HG03280 (cell line): ENCODE measurements around the gene SMPX.

Experiments
- ATAC-seq: cut with Tn5 transposase; IDR thresholded peaks from one replicate; pipeline ENCODE4 v1.9.1; 2021; ENCODE audit warnings: mild to moderate bottlenecking, moderate library complexity; ENCODE audit not compliant: unreplicated experiment

SMPX gene

DNA sequence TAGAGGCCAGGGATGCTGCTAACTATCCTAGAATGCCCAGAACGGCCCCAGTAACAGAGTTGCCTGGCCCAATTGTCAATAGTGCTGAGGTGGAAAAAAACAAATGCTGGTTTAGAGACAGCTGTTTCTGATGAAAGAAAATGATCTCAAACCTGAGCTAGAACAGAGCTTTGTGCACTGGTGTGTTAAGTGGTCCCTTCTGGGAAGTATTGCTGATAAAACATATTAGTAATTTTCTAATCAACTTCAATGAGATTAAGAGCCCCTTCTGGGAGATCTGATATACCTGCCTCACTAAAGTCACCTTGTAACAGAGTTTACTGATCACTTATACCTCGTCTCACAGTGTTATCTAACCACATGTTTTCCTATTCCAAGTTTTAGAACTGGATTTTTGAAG is 42.1 kb downstream of the SMPX start:
- no peak for ATAC-seq

DNA sequence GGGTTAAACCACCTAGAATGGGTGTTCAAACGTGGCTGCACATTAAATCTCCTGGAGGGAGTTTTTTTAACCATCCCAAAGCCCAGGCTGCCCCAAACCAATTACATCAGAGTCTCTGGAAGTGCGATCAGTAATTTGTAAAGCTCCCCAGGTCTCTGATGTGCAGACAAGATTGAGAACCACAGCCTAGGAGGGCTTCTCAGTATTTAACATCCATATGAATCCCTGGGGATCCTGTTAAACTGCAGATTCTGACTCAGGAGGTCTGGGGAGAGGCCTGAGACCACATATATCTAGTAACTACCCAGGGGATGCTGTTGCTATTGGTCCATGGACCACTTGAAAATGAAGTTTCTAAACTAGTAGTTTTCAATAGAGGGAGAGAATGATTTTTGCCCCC is 42.6 kb downstream of the SMPX start:
- ATAC-seq, result no peak

DNA sequence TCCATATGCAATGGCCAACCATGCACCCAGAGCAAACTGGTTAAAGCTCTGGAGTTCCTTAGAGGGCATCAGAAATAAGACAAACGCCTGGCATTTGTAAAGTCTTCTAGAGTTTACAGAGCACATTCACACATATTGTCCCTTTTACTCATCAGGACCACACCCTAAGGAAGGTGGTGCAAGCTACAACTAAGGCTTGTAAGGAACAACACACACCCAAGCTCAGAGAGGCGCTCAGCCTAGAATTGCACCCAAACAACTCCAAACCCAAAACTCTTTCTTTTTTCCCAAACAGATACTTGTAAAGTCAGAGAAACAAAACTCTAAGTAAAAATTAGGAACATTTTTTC is 46.1 kb downstream of the SMPX start:
- ATAC-seq, result no peak

DNA sequence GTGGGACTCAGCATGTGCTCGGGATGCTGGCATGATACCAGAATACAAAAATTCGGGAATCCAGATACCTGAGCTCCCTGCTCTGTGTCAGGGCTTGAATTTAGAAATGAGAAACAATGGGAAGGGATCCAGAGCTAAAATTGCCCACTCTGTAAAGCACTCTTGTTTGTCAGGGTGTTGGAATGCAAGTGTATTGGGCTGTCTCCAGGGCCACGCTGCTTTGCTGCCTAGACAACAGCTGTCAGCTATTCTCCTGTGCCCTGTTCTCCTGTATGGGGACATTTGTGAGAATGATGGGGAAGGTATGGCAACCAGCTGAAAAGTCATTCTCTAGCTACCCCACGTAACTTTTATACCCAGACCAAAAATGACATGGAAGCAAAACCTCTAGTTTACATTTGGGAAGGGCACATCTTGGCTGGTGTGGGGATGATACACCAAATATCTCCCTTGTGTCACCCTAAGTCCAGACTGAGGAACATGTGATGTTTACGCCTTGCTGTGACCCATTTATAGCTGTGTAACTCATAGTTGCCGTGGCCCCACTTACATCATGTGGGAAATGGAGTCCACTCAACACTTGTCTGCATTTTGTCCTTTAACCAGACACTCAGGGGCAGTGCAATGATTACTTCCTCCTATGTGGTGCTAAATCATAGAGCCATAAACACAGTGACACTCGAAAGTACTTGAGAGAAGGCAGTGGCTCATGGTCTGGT is 46.6 kb downstream of the SMPX start:
- no peak for ATAC-seq

DNA sequence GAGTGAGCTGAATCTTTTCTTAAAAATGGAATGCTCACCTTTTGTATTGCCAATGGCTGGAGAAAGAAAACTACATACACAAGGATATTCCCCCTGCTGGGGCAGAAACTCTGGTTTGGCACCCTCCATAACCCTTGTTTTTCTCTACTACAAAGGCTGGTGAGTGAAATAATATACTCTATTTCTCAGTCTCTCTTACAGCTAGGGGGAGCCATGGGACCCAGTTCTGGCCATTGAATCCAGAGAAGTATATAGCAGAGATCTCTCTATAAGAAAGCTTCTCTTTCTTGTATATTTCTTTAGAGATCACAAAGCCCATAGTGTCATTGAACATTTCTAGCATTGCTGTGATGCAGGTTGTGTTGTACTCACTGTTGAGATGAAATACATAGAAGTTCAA is 49.8 kb downstream of the SMPX start:
- no peak for ATAC-seq

DNA sequence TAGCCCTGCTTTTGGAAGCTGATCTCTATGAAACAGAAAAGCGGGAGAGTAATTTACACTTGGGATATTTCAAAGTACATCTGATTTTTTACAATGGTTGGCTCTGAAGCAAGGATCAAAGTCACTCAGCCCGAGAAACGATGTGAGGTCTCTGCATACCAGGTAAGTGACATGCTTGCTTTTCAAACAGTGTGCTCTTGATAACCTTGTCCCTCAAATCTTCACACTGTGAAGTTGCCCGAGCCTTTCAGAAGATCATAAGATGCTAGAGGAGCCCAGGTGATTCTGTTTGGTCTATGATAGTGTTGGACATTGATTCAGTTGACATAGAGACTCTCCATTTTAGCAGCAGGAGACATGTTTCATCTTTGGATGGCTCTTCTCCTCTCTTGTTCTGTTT is 52.7 kb downstream of the SMPX start:
- no peak for ATAC-seq

DNA sequence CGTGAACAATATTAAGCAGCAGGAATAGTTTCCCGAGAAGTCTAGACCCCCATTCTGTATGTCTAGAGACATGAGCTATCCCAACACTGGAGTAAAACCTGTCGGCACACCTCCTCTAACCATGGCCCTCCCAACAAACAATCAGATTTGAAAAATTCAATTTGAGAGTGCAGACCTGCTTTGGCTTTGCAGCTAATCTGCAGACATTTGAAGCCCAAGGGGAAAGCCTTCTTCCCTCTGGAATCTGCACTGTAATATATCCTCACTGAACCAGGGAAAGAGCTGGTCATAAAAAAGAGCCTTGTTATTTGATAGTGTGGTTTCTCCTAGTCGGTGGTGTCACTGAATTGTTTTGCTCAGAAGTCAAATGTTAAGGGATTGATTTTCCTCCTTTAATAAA is 55.2 kb downstream of the SMPX start:
- ATAC-seq, result no peak

DNA sequence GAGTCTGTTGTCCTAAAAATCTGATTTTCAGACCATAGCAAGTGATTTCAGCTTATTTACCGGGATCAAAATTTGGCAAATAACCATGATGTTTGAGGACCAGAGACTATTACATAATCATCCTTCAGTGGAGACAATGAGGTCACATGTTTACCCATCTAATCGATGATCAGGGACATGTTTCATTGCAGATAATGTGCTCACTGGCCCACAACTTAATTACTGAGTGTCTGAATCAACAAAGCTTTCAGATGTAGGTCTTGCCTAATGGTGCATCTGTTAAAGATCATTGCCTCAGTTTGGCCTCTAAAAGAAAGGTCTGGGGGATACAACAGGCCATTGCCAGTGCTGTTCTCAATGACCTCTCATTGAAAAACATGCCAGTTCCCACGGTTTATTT is 56.9 kb downstream of the SMPX start:
- no peak for ATAC-seq

DNA sequence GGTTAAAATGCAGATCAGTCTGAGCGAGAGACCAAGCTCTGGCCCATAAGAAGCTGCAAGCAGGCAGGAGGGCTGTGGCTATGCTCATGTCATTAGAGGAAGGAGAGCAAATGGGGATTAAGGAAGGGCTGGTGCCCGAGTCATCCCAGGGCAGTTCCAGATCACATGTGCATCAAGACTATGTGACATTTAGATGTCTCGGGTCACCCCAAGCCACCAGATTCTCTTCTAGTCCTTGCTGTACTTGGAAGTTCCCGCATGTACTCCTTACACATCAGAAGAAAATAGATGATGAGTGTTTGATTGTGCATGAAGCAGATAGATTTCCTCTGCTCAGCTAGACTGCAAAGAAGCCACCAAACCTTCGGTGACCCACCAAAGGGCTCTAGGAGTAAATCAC is 57.6 kb downstream of the SMPX start:
- no peak for ATAC-seq

DNA sequence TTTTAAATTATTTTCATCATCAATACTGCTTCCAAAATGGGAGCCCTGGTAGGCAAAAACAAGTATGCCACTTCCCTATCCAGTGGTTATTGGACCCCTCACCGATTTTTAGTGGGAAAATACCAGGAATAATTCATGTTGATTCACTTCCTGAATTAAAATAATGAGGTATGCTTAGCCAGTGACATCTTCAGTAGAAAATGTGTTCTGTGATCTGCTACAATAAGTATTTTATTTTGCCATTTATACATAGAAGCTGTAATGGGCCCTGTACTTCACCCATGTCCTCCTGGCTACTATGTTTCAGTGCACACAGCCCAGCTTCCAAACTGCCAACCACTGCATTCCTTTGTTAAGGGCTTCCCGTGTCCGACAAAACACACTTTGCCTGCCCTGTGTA is 58.8 kb downstream of the SMPX start:
- no peak for ATAC-seq

DNA sequence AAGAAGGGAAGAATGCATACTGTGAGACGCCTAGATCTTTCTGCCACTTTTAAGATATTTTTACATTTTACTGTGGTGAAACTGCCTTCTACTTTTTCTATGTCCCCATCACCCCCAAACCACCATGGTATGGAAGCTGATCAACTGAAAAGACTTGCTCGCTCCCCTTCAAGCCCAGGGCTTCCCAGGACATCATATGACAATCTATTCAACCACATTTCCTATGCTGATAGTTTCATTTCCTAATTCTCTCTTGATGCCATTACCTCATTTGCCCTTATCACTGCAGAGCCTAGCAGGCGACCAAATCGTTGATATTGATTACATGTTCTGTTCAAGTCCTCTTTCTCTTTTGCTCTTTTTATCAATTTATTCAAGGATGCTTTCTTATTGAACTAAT is 59.6 kb downstream of the SMPX start:
- no peak for ATAC-seq

DNA sequence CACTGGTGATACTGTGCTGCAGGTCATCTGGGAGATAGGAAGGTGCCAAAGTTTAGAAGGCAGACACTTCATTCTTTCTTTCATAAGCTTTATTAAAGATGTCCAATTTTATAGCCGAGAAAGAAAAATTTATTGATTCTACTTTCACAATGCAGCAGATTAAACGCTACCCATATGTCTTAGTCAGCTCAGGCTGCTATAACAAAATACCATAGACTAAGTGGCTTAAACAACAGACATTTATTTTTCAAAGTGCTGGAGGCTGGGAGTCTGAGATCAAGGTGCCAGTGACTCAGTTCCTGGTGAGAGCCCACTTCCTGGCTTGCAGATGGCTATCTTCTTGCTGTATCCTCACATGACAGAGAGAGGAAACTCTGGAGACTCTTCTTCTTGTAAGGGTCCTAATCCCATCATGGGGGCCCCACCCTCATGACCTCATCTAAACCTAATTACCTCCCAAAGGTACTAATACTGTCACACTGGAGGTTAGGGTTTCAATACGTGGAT is 66.4 kb downstream of the SMPX start:
- no peak for ATAC-seq

DNA sequence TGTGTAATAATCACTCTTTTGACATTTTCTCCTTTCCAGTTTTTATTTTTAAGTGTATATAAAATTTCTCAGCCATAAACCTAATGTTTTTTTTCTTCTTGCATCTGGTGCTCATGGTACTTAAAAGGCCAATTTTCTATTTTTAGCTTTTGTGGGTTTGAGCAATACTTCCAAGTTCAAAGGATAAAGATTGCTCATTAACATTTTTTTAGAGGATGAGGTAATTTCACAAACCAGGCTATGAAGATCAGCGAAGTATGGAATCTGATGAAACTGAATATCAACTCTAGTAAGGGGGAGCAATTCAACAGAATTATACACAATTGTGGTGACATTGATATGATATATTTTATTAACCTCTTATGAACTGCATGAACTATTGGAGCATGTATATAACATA is 74.0 kb downstream of the SMPX start:
- no peak for ATAC-seq

DNA sequence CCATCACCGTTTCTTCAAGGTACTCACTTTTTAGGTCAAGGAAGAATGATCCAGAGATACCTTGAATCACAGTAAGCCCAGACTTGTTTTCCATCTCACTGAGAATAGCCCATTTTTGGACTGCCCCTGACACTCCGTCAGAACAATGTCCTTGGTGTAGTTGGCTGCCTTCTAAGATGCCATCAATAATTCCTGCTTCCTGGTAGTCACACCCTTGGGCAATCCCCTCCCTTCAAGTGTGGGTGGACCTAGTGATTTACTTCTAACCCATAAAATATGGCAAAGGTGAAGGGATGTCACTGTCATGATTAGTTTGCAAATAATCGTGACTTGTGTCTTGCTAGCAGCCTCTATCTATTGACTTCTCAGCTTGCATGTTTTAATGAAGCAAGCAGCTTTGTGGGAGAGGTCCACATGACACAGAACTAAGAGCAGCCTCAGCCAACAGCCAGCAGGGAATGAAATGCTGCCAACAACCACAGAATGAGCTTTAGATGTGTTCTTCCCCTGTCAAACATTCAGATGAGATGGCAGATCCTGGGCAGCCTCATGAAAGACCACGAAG is 79.8 kb downstream of the SMPX start:
- ATAC-seq, result no peak

DNA sequence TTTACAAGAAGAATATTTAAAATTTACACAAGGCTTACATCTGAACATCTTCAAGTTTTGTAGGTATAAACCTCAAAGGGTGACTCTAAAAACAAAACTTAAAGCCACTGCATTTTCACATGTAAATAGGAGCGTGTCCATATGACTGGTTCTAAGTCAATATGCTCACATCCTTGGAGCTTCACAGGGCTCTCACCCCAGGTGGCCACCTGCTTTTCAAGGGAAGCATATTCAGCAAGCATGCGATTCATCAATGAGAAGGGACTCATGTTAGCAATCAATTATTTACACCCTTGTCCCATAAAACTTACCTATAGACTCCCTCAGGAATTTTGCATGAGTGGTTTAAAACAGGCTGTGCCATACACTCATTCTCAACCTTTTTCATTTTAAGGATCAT is 82.0 kb downstream of the SMPX start:
- ATAC-seq, result no peak

DNA sequence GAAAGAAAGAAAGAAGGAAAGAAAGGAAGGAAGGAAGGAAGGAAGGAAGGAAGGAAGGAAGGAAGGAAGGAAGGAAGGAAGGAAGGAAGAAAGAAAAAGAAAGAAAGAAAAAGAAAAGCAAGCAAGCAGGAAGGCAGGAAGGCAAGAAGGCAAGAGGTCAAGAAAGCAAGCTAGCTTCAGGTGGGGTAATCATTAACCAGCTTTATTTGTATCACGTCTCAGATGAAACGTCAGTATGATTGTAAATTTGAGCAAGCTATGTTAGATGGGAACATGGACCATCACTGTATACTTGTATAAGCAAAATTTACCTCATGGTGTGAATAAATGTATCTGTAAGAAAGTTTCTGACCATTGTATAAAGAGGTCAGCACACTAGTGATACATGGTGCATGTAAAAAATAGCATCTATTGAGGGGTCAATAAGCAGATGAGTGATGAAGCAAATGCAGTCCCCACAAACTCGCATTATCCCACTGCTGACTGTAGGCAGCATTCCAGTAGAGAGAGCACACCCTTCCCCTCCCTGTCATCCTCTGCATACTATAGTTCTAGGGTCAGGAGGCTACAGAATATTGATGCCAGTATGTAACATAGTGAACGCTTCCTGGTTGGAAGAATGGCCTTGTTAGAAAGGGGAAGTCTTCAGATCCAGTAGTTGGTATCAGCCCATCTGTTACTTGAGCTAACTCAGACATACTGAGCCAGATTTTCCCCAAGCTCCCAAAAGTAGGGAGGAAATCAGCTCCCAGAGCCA is 83.3 kb downstream of the SMPX start:
- ATAC-seq, result no peak

DNA sequence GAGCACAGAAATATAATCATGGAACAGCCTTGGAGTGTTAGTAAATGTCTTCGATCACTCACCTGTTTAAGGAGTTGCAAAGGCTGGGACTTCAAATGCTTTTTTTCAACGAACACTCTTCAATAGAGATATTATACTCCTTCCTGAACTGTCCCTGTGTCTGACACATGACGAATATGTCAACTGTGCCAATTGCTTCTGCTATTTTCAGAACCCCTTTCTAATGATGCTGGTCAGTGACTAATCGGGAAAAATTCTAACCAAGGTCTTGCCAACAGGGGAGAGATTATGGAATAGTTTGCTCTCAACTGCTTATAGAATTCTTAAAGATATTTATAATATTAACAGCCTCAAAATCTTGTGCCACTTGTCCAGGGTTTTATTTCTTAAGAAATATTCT is 91.2 kb downstream of the SMPX start:
- no peak for ATAC-seq

DNA sequence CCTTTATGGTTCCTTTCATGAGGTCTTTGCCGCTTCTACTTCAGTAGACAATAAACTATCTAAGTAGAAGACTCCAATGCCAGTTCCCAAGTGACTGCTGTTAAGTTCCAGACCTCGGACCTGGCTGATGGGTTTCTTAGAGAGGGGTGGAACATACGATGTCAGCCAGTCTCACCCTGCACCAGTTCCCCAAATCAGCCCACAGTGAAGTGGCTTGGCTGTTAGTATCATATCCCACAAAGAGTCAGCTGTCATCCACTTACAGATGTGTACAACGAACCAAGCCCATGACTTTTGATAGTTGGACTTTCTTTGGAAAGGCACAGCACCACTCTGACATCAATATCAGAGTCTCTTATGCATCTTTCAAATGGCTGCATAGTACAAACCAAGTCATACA is 91.7 kb downstream of the SMPX start:
- ATAC-seq, result no peak

DNA sequence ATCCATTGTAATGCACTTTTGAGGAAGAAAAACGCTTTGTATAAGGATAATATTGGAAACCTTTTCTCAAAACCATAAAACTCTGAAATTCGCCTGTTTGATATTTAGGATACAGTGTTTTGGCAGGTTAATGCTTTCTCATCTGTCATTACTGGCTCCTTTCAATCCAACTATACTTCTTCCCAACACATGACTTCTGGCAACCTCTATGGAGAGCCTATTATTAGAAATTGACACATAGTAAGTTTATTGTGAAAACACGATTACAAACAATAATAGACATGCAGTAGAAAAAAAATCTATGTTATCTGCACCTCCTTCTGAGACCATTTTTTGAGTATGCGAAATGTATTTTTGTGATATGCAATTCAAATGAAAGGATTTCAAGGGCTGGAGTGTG is 95.2 kb downstream of the SMPX start:
- ATAC-seq, result no peak

DNA sequence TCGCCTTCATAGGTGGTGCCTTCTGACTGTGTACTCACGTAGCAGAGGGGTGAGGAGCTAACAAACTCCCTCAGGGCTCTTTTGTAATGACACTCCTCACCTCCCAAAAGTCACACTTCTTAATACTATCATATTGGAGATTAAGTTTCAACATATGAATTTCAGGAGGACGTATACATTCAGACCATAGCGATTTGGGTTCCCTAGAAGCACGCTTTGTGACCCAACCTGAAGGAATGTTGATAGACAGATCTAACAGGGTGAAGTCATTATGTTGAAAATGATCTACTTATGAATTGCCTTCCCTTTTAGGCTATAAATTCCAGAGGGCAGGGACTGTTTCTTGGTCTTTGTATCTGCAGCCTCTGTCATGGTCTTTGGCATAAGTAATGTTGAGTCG is 96.6 kb downstream of the SMPX start:
- no peak for ATAC-seq

DNA sequence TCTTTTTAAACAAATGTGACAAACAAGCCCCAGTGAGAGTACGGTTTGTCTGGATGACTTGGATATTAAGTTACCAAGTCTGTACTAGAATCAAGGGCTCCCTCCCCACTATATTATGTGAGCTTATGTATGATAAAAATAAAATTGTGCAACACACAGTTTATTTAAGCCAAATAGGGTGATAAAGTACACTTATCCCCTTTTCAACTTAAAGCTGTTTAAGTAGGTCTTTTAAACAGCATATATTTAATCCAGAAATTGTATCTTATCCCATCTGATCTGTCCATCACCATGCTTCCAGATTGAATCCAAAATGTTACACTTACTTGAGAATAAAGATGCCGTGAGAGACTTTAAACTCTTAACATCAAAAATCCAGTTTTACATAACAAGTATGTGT is 97.8 kb downstream of the SMPX start:
- no peak for ATAC-seq

DNA sequence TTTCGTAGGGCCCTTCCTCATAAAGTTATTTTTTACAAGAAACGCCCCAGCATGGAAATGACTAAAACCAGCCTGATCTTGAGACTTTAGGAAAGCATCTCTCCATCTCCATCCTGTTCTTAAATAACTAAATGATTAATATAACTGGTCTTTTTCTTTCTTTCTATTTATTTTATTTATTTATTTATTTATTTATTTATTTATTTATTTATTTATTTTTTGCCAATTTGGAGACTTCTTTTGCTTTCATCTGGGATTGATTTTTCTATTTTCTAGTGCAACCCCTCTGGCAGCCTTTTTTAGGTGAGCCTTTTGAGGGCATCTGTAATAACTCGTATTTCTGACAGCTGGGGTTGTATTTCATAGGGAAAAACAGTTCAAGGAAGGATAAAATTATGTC is 98.6 kb downstream of the SMPX start:
- ATAC-seq, result no peak
